WTC11 (cell line): ENCODE results near the gene GALNT6. TPM values are rescaled to one million over a fixed set of nuclear protein-coding genes. Genes with fewer than 3 reads are reported as not detected.
A peak's percentile ranks its signal among the peaks of the same experiment; 100 is the strongest.

Experiments used
- ATAC-seq: fragments of 200-7000 bp; cut with Tn5 transposase; 2 replicates; pipeline ENCODE4 v1.10.0; 2021; ENCODE audit warnings: mild to moderate bottlenecking, moderate library complexity
- CTCF ChIA-PET: fragments of 300-600 bp; sonication (Branson Sonifier 250); formaldehyde crosslinking; loops from one replicate; lab custom pipeline; 2021; ENCODE audit warnings: antibody characterized with exemption; lab: Charles Lee
- POLR2A ChIA-PET: fragments of 350-600 bp; sonication (Branson Sonifier 250); formaldehyde crosslinking; loops from one replicate; lab custom pipeline; 2021; ENCODE audit warnings: antibody characterized with exemption; lab: Charles Lee
- DNase-seq: peaks from one replicate; pipeline ENCODE4 v3.0.0; 2021; ENCODE audit warnings: low spot score
- H3K27ac Mint-ChIP-seq: 2 replicates; pipeline ENCODE4 v1.8.0; 2021; ENCODE audit warnings: mixed read lengths
- H3K27me3 Mint-ChIP-seq: 2 replicates; pipeline ENCODE4 v1.8.0; 2021; ENCODE audit warnings: low read depth, mild to moderate bottlenecking, moderate library complexity, mixed read lengths
- H3K36me3 Mint-ChIP-seq: 2 replicates; pipeline ENCODE4 v1.8.0; 2021; ENCODE audit warnings: mixed read lengths
- H3K4me1 Mint-ChIP-seq: 2 replicates; pipeline ENCODE4 v1.8.0; 2022; ENCODE audit warnings: mixed read lengths
- H3K4me3 Mint-ChIP-seq: 2 replicates; pipeline ENCODE4 v1.8.0; 2021; ENCODE audit warnings: mild to moderate bottlenecking, moderate library complexity, mixed read lengths
- H3K9me3 Mint-ChIP-seq: 2 replicates; pipeline ENCODE4 v1.8.0; 2021; ENCODE audit warnings: mixed read lengths
- ATF1 ChIP-seq: sonication (generic); formaldehyde crosslinking; IDR thresholded peaks from 2 replicates; pipeline ENCODE4 v1.8.1; 2023; ENCODE audit warnings: mild to moderate bottlenecking, moderate library complexity, missing genetic modification reagents
- CTCF ChIP-seq: fragments of 200-600 bp; IDR thresholded peaks from 2 replicates; pipeline ENCODE4 v1.8.0; 2022; ENCODE audit warnings: antibody characterized with exemption
- E2F1 ChIP-seq: sonication (generic); formaldehyde crosslinking; IDR thresholded peaks from 2 replicates; pipeline ENCODE4 v1.8.0; 2022; ENCODE audit warnings: mild to moderate bottlenecking, missing genetic modification reagents
- E2F4 ChIP-seq: sonication (generic); formaldehyde crosslinking; IDR thresholded peaks from 2 replicates; pipeline ENCODE4 v1.8.1; 2022; ENCODE audit warnings: low read depth, mild to moderate bottlenecking, moderate library complexity, missing genetic modification reagents, borderline replicate concordance
- FOXJ3 ChIP-seq: sonication (generic); formaldehyde crosslinking; IDR thresholded peaks from 2 replicates; pipeline ENCODE4 v1.9.0; 2021; ENCODE audit warnings: missing genetic modification reagents, mild to moderate bottlenecking, borderline replicate concordance
- FOXK1 ChIP-seq: sonication (generic); formaldehyde crosslinking; IDR thresholded peaks from 2 replicates; pipeline ENCODE4 v1.8.0; 2022; ENCODE audit warnings: mild to moderate bottlenecking, moderate library complexity, missing genetic modification reagents
- FOXP4 ChIP-seq: sonication (generic); formaldehyde crosslinking; IDR thresholded peaks from 2 replicates; pipeline ENCODE4 v1.8.0; 2022; ENCODE audit warnings: mild to moderate bottlenecking, missing genetic modification reagents
- GABPB1 ChIP-seq: sonication (generic); formaldehyde crosslinking; IDR thresholded peaks from 2 replicates; pipeline ENCODE4 v1.8.1; 2023; ENCODE audit warnings: mild to moderate bottlenecking, missing genetic modification reagents
- GRHL2 ChIP-seq: fragments of 250-450 bp; sonication (Bioruptor Pico); IDR thresholded peaks from 2 replicates; pipeline ENCODE4 v1.8.0; 2022; ENCODE audit warnings: mild to moderate bottlenecking, moderate library complexity; ENCODE audit not compliant: insufficient replicate concordance, severe bottlenecking
- HMGA2 ChIP-seq: fragments of 250-450 bp; sonication (Bioruptor Pico); IDR thresholded peaks from 2 replicates; pipeline ENCODE4 v1.4.0; 2021; ENCODE audit warnings: mild to moderate bottlenecking, moderate library complexity
- NR2C2 ChIP-seq: sonication (generic); formaldehyde crosslinking; IDR thresholded peaks from 2 replicates; pipeline ENCODE4 v1.8.0; 2022; ENCODE audit warnings: mild to moderate bottlenecking, missing genetic modification reagents
- OVOL2 ChIP-seq: fragments of 250-450 bp; sonication (Bioruptor Pico); IDR thresholded peaks from 2 replicates; pipeline ENCODE4 v1.9.0; 2021; ENCODE audit warnings: mild to moderate bottlenecking, borderline replicate concordance
- TEAD1 ChIP-seq: sonication (generic); formaldehyde crosslinking; IDR thresholded peaks from 2 replicates; pipeline ENCODE4 v1.8.0; 2022; ENCODE audit warnings: mild to moderate bottlenecking, missing genetic modification reagents
- TEAD4 ChIP-seq: sonication (generic); formaldehyde crosslinking; IDR thresholded peaks from 2 replicates; pipeline ENCODE4 v1.8.0; 2022; ENCODE audit warnings: mild to moderate bottlenecking, missing genetic modification reagents
- ZNF219 ChIP-seq: sonication (generic); formaldehyde crosslinking; IDR thresholded peaks from 2 replicates; pipeline ENCODE4 v1.8.0; 2023; ENCODE audit warnings: missing genetic modification reagents, mild to moderate bottlenecking, borderline replicate concordance
- ZNF232 ChIP-seq: sonication (generic); formaldehyde crosslinking; IDR thresholded peaks from 2 replicates; pipeline ENCODE4 v1.8.0; 2022; ENCODE audit warnings: mild to moderate bottlenecking, missing genetic modification reagents
- total RNA-seq: library from RNA; stranded (reverse); gene quantifications from 3 replicates; pipeline ENCODE4 v1.2.3, GENCODE V29; 2021

GALNT6 gene
- total RNA-seq, 1 experiment from 2014 or later, result 18.3 TPM

GRCh38 chr12:51388069-51388799 lies 3.0 kb downstream of the GALNT6 start (continued):
- no peak for TF ChIP-seq TEAD1 (CRISPR knock-in tag)
- no peak for TF ChIP-seq ATF1 (CRISPR knock-in tag)
- no peak for TF ChIP-seq NR2C2 (CRISPR knock-in tag)
- TF ChIP-seq GRHL2 (CRISPR knock-in tag), result no peak
- no peak for TF ChIP-seq ZNF219 (CRISPR knock-in tag)
- TF ChIP-seq E2F4 (CRISPR knock-in tag), result no peak
- TF ChIP-seq E2F1 (CRISPR knock-in tag), result no peak

GRCh38 chr12:51386351-51386750 lies 4.9 kb downstream of the GALNT6 start:
- ATAC-seq, result no peak
- H3K36me3 Mint-ChIP-seq, result peaks cover 2% of the 10 kb centered on the region; the same call in 1 of the 2 replicates
- no peak for TF ChIP-seq E2F1 (CRISPR knock-in tag)
- TF ChIP-seq, all 79 proteins: peak for 0
- DNase-seq, result no peak
- Mint-ChIP-seq H3K27ac (peak overlapping the region; percentile 35), H3K9me3 (no peaks in the 10 kb centered on the region), H3K27me3 (no peaks in the 10 kb centered on the region), H3K4me1 (peaks cover 71% of the 10 kb centered on the region), H3K4me3 (no peak overlapping the region)
- ChIA-PET POLR2A (no interaction called here), CTCF (interaction anchor here (1.1 to 1.5 kb wide), 3 partner anchors 146 to 537 kb away, joined by 3 read pairs; no protein-coding TSS in a partner anchor)

GRCh38 chr12:51383269-51383905 lies 7.8 kb downstream of the GALNT6 start:
- H3K4me3 Mint-ChIP-seq, result no peak overlapping the region
- TF ChIP-seq HMGA2 (CRISPR knock-in tag), result no peak
- TF ChIP-seq CTCF, result no peak
- TF ChIP-seq FOXP4 (CRISPR knock-in tag), result no peak
- TF ChIP-seq OVOL2 (CRISPR knock-in tag), result no peak
- no peak for TF ChIP-seq FOXJ3
- TF ChIP-seq TEAD4, result no peak
- TF ChIP-seq FOXK1 (CRISPR knock-in tag), result no peak
- no peak for TF ChIP-seq GABPB1 (CRISPR knock-in tag)
- TF ChIP-seq ZNF232 (CRISPR knock-in tag), result no peak
- H3K36me3 Mint-ChIP-seq, result peaks cover 10% of the 10 kb centered on the region
- POLR2A ChIA-PET, result no interaction called here
- ATAC-seq, result no peak
- DNase-seq, result no peak
- no peak overlapping the region for H3K27ac Mint-ChIP-seq
- H3K27me3 Mint-ChIP-seq, result no peaks in the 10 kb centered on the region
- no peaks in the 10 kb centered on the region for H3K9me3 Mint-ChIP-seq
- peaks cover 51% of the 10 kb centered on the region for H3K4me1 Mint-ChIP-seq
- CTCF ChIA-PET, result interaction anchor here (0.5 to 1.7 kb wide), 3 partner anchors 12 to 840 kb away, joined by 3 to 4 read pairs (median 4); no protein-coding TSS in a partner anchor
